GOT3 (cell line): ENCODE data around the gene LRTM2.

ENCODE experiments used
- DNase-seq: peaks from one replicate; lab custom pipeline; 2025; ENCODE audit warnings: mixed read lengths; lab: John Stamatoyannopoulos, UW

Gene LRTM2

GRCh38 chr12:1884651-1885050 is 64.3 kb downstream of the LRTM2 start:
- no peak for DNase-seq

- no peak for DNase-seq
Observed at GRCh38 chr12:1885082-1885596, 64.8 kb downstream of the LRTM2 start.

DNA sequence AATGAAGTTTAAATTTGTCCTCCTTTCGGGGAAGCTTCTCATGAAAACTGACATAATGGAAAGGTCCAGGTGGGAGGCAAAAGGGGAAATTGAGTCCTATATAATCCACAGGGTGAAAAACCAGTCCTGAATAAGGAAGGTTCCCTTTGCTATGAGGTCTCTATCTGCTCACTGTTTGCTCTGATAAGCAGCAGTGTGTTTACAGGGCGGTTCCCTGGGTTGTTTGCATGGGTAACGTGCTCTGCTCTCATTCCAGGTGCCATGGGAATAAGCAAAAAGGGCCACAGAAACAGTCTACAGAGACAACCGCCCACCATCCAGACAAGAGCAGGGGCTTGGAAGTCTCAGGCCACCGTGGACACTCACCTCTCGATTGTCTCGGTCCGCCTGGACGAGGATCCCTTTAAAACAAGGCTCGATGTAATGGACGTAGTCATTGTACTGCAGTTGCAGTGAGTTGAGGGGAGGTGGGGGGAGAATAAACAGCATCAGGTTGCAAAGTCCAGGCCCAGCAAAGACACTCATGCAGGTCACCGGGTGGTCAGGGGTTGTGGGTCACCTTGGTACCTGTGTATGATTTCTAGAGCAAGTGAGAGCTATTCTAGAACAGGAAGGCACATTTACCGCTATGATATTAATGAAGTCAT is 65.4 kb downstream of the LRTM2 start:
- no peak for DNase-seq
